Lung (tissue), 12 donors: ENCODE data around the gene SERPINI1. TPM values are rescaled to one million over a fixed set of nuclear protein-coding genes. Genes with fewer than 3 reads are reported as not detected.

Source experiments
- ATAC-seq: fragments of 200-7000 bp; cut with Tn5 transposase; one replicate; pipeline ENCODE4 v1.9.1; 2020; ENCODE audit warnings: moderate number of reproducible peaks; ENCODE audit not compliant: insufficient read depth, low FRiP score
- DNase-seq, 3 donors: peaks; one replicate each; pipeline ENCODE4 v3.0.0-alpha.2; 2013 to 2017
- H3K27ac ChIP-seq, 2 donors: one replicate each; pipeline ENCODE4 v1.5.1; 2013; ENCODE audit warnings: mild to moderate bottlenecking in 2 of 2, moderate library complexity in 2 of 2, control low read depth in 1 of 2, inconsistent platforms in 1 of 2, low read depth in 1 of 2, low read length in 1 of 2
- H3K27me3 ChIP-seq, 3 donors: one replicate each; pipeline ENCODE4 v1.5.1; 2013; ENCODE audit warnings: low read length in 2 of 3; ENCODE audit not compliant: control insufficient read depth in 3 of 3, insufficient read depth in 3 of 3
- H3K36me3 ChIP-seq, 4 donors: one replicate each; pipeline ENCODE4 v1.5.1; 2013; ENCODE audit warnings: low read length in 4 of 4, mild to moderate bottlenecking in 1 of 4, moderate library complexity in 1 of 4; ENCODE audit not compliant: control insufficient read depth in 4 of 4, insufficient read depth in 4 of 4
- H3K4me1 ChIP-seq, 5 donors: one replicate each; pipeline ENCODE4 v1.5.1; 2013; ENCODE audit warnings: low read length in 5 of 5, mild to moderate bottlenecking in 2 of 5, moderate library complexity in 1 of 5; ENCODE audit not compliant: control insufficient read depth in 5 of 5, insufficient read depth in 5 of 5
- H3K4me3 ChIP-seq: one replicate; pipeline ENCODE4 v1.5.1; 2013; ENCODE audit warnings: mild to moderate bottlenecking, control low read depth, moderate library complexity
- H3K9ac ChIP-seq, 2 donors: one replicate each; pipeline ENCODE4 v1.5.1; 2013; ENCODE audit warnings: low read length in 2 of 2, control low read depth in 1 of 2; ENCODE audit not compliant: insufficient read depth in 1 of 2
- H3K9me3 ChIP-seq, 4 donors: one replicate each; pipeline ENCODE4 v1.5.1; 2013; ENCODE audit warnings: low read length in 3 of 4, mild to moderate bottlenecking in 1 of 4, moderate library complexity in 1 of 4; ENCODE audit not compliant: control insufficient read depth in 4 of 4, insufficient read depth in 3 of 4
- CTCF ChIP-seq: IDR thresholded peaks from 2 replicates; pipeline ENCODE4 v1.5.1; 2012; ENCODE audit warnings: mild to moderate bottlenecking; ENCODE audit errors: control extremely low read depth, extremely low read depth
- WGBS, 2 donors: extraction: QIAGEN DNeasy Blood & Tissue Kit; methylation state at CpG; one replicate each; pipeline ENCODE4 v1.1.7; 2013; 5-methylcytosine and 5-hydroxymethylcytosine counted together
- polyA plus RNA-seq, 2 donors: library from polyadenylated mRNA; stranded (reverse); fragments of 200-250 nt; gene quantifications; one replicate each; pipeline ENCODE4 v1.2.1, GENCODE V29; 2013
- total RNA-seq, 2 donors: library from RNA; depleted of rRNA in 1 of 2; stranded (reverse); fragments of >200 nt in 1 of 2; gene quantifications; one replicate each; pipeline ENCODE4 v1.2.1, GENCODE V29; 2014 to 2021
- donor health status: control.
- donor health status: control.
- donor health status: Bipolar disorder and iron deficiency.
- donor health status: healthy.
- donor health status: DM: yes; HTN: yes; CAD: no.

SERPINI1 gene
- total and polyA plus RNA-seq, 4 donors = 3.3 to 18.3 (median 5.5) TPM

- WGBS, 2 donors = 82 to 88% methylated on average over 2 of the region's 2 CpGs
These were observed 44.8 kb downstream of the SERPINI1 start for GRCh38 chr3:167780214-167780883.

GRCh38 chr3:167783781-167784180 lies 48.3 kb downstream of the SERPINI1 start:
- WGBS, 2 donors = 53 to 65% methylated on average over 1 of the region's 1 CpG
- Histone ChIP-seq H3K4me1 (peaks cover 0 to 3% (median 0%) of the 10 kb centered on the region in 5 donors), H3K4me3 (no peak overlapping the region), H3K27me3 (no peaks in the 10 kb centered on the region), H3K36me3 (no peaks in the 10 kb centered on the region), H3K9me3 (no peaks in the 10 kb centered on the region), H3K27ac (no peak overlapping the region), H3K9ac (no peak overlapping the region)
- ATAC-seq (no peak), DNase-seq (no peak)
- TF ChIP-seq CTCF = no peak

More at GRCh38 chr3:167780214-167780883, 44.8 kb downstream of the SERPINI1 start:
- Histone ChIP-seq H3K4me3 (no peak overlapping the region), H3K9ac (no peak overlapping the region), H3K9me3 (peaks cover 0 to 8% (median 2%) of the 10 kb centered on the region in 4 donors), H3K27ac (no peak overlapping the region), H3K27me3 (no peaks in the 10 kb centered on the region), H3K36me3 (no peaks in the 10 kb centered on the region), H3K4me1 (peaks cover 0 to 3% (median 0%) of the 10 kb centered on the region in 5 donors)
- ATAC-seq (no peak), DNase-seq (no peak)
- no peak for TF ChIP-seq CTCF

- H3K9ac ChIP-seq = no peak overlapping the region
- no peaks in the 10 kb centered on the region for H3K9me3 ChIP-seq
- TF ChIP-seq CTCF = no peak
- H3K27me3 ChIP-seq = no peaks in the 10 kb centered on the region
- no peaks in the 10 kb centered on the region for H3K36me3 ChIP-seq
- ATAC-seq = no peak
- peaks cover 0 to 3% (median 0%) of the 10 kb centered on the region in 5 donors for H3K4me1 ChIP-seq
- H3K27ac ChIP-seq = no peak overlapping the region
- 69 to 81% methylated on average over 3 of the region's 3 CpGs for WGBS, 2 donors
- H3K4me3 ChIP-seq = no peak overlapping the region
- no peak for DNase-seq
These were observed 50.3 kb downstream of the SERPINI1 start for GRCh38 chr3:167785790-167786189.

- Histone ChIP-seq H3K9me3 (no peaks in the 10 kb centered on the region), H3K27me3 (no peaks in the 10 kb centered on the region), H3K4me1 (peaks cover 0 to 3% (median 0%) of the 10 kb centered on the region in 5 donors), H3K9ac (no peak overlapping the region), H3K4me3 (no peak overlapping the region), H3K27ac (no peak overlapping the region), H3K36me3 (no peaks in the 10 kb centered on the region)
- ATAC-seq (no peak), DNase-seq (no peak)
- 48 to 59% methylated on average over 4 of the region's 4 CpGs for WGBS, 2 donors
- no peak for TF ChIP-seq CTCF
These were observed 51.9 kb downstream of the SERPINI1 start for GRCh38 chr3:167787440-167787839.
